Measurements from ENCODE around the gene MRRF.

Gene MRRF

DNA sequence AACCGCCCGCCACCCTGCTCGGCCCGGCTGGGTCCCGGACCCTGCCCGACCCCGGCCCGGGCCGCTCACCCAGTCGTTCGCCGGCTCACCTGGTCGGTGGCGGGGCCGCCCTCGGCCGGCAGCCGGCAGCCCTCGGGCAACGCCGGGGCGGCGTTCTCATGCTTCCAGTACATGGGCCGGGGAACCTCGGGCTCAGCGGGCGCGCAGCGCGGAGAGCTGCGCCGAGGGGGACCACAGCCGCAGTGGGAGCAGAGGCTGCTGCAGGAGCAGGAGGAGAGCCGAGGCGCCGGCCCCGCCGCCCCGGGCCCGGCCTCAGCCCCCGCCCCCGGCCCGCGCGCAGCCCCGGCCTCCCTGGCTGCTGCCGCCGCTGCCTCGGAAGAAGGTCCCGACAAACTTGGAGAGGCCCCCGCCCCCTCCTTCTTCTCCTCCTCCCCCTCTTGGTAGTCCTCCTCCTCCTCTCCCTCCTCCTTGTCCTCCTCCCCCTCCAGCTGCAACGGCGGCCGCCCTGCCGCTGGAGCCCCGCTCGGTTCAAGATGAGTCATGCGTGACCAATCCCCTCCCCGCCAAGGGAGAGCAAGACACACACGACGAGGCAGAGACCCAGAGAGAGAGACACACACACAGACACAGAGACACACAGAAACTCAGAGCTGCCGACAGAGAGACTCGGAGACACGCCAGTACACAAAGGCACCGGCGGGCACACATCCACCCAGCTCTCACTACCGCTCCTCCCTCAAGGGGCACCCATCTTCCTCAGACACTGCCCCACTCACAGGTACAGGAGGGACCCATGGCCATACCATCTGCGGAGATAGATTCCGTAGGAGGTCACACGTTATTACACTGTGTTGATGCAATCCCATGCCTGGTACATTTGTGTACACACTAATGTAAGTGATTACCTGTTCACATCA lies 35.9 kb upstream of the MRRF start, which contains the start of gene LHX6:
TSS of gene LHX6 (minus strand) at position 390 of the 917 bp plus-strand sequence. CDS start at position 173, 217 bp downstream.
- no peak for DNase-seq (ENCODE audit: low read depth, low spot score)

DNA sequence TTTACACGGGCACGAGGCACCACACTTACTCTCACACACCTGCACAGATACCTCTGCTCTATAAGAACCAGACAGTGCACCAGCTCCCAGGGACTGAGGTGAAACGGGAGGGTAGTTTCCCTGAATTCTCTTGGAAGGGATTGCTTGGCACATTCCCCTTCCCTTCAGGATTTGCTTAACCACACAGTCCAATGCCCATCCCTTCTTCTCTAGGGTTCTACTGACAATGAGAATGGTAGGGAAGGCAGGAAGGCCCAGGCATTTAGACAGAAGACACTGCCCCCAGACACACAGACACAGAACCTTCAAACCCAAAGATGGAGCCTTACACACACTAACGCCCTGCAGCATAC lies 35.2 kb upstream of the MRRF start:
- no peak for DNase-seq (ENCODE audit: low read depth, low spot score)

DNA sequence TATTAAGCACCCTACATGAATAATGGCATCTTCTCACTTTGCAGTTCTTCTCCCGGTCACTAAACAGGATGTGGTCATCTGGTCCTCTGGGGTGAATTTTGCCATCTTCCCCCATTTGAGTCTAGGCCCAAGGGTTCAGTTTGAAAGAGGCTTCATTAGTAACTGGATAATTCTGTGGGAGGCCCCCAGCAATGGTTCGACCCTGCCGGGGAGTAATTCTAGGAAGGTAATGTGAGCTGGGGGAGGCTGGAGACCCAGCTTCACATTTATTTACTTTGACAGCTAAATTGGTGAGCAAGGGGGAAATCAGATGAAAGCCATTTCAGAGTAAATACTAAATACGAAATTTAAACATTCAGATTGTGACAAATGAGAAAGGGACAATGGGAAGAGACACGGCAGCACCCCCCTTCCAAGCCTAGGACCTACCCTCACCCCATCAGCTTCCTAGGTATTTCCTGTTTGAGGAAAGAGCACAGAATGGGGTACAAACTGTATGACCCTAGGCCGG lies 31.8 kb upstream of the MRRF start:
- DNase-seq (ENCODE audit: low read depth, low spot score): no peak

DNA sequence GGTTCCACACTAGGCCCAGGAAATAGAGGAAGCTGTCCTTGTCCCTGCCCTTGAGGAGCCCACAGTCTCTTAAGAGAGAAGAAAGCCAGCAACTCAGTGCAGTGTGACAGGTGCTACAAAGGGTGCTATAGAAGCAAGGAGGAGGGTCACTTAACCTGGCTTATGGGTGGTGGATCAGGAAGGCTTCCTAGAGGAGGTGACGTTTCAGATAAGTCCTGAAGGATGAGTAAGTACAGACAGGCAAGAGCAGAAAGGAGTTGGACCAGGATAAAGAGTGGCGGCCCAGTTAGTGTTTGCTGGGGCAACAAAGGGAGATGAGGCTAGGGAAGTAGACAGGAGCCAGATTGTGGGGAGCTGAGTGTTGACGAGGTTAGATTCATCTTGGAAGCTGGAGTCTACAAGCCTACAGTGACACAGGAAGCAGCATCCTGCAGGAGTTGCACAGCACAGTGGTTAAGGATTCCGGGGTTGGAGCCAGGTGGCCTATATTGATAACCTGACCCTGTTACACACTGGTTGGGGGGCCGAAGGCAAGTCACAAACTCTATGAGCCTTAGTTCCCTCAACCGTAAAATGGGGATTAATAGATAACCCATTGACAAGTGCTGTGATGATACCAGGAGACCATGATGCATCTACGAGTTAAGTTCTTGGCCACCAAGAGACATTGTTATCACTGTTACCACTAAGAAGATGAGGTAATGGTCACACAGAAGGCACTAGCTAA lies 30.5 kb upstream of the MRRF start:
- no peak for DNase-seq (ENCODE audit: low read depth, low spot score)

DNA sequence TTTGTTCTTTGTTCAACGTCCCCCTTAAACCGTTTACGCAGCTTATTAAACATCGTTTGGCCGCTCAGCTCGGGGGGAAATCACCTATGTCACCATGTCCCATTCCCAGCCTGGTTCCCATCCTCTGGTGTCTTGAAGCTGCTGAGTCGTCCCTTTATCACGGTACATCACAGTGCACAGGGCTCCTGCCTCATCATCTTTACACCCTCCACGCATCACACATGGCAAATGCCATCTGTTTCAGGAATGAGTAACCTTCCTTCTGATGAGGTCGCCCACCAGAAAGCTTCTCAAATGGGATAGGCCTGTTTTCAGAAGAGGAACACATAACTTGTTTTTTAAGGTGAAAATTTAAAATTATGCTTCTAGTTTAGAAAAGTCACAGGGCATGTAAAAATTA lies 28.0 kb upstream of the MRRF start:
- no peak for DNase-seq (ENCODE audit: low read depth, low spot score)

DNA sequence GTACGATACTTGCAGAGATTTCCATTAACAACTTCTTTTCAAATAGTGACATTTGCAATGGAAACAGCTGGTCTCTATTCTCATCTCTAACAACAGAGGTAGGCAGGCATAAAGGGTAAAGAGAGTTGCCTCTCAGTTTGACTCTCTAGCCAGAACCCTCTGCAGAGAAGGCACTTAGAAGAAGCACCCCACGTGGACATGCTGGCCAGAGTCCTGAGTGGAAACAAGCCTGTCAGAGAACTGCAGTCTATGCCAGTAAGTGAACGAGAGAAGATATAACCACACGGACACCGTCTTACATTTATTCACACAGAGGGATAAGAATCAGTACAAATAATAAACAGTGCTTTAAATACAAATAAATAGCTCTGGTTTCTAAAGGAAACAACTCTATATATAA lies 25.0 kb upstream of the MRRF start:
- no peak for DNase-seq (ENCODE audit: low read depth, low spot score)

DNA sequence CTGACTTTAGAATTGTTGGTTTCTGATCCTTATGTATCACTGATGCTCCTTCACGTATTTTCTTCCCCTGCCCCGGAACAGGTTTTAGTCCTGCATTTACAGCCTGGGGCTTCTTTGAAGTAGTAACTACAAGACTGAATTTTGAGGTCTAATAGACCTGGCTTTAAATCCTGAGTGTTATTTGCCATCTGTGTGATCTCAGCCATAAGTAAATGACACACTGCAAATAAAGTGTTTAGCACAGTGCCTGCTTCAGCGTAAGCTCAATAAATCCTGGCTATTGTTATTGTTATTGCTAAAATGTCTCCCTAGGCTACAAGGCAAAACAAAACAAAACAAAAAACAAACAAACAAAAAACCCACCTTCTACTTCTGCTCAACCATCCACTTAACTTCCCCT lies 20.3 kb upstream of the MRRF start:
- no peak for DNase-seq (ENCODE audit: low read depth, low spot score)

DNA sequence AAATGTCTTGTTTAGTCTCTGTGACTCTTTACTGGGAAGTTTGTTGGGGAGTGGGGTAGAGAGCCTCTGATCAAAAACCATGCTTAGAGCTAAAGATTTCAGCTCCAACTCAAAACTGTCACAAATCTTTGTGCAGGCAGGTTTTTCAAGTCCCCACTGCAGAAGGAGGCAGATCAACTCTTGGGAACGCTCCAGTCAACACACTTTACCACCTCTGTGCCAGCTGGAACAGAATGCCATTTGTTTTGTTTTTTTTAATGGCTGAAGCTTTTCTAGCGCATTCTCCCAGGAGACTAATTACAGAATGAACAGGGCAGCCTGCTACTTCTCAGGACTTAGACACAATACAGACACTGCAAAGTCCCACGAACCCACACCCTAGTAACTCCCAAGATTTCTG lies 18.0 kb upstream of the MRRF start:
- no peak for DNase-seq (ENCODE audit: low read depth, low spot score)

DNA sequence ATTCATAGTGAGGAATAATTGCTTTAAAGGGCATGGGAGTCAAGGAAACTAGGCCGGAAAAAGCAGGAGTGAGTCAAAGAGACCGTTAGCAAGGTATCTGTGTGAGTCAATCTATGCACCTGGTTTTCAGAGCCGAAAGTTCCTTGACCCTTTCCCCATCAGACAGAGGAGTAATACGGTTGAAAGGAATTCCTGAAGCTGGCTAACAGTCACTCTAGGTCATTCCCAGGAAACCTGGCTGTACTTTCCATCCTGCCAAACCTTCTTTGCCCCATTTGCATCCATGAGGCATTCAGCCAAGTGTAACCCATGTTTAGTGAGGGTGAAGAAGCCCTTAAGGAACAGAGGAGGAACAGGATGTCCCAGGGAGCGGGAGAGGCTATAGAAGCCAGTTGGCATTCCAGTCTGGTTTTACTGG lies 16.2 kb upstream of the MRRF start:
- no peak for DNase-seq (ENCODE audit: low read depth, low spot score)

DNA sequence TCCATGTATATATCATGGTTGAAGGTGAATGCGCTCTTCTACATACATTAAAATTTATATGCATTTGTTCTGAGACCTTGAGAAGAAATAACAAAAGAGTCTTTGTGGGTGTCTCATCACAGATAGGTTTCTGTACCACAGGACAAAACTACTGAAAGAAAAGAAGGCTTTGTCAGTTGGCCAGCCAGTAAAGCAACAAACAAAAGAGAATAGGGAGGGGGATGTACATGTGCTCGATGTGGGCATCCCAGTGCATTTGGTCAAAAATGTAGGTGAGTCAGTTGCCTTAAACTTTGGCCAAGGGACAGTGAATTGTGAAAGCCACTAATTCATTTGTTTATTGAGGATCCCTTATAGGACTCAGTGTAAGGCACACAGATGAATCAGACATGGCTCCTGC lies 13.3 kb upstream of the MRRF start:
- no peak for DNase-seq (ENCODE audit: low read depth, low spot score)

DNA sequence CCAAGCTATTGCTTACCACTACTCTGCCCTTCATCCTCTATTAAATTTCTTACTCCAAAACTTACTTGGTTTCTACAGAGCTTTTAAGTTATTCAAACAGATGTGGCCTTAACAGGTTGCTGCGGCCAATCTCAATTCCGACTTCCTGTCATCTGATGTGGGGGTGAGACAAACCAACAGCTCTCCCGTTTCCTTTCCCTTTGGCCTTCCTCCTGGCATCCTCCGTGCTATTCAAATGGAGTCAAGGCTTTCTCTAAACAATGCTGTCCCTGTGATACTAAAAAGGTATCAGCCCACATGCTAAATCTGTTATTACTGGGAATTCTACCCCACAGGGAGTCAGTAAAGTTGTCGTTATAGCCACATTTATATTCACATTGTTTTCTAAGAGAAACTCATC lies 11.9 kb upstream of the MRRF start:
- DNase-seq (ENCODE audit: low read depth, low spot score): no peak

DNA sequence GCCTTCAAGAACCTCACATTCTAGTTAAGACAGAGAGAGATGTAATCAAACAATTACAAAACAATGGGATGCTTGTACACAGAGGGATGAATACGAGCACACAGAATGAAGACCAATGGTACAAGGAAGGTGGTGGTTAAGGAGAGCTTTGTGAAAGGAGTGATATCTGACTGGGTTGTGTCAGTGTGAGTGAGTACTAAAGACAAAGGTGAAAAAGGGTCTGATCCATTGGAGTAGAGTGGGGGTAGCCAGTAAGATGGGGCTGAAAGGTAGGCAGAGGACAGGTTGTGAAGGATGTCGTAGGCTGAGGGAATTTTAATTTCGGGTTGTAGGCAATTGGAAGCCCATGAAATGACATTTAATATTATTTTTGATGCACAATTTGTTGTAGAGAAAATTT lies 9.9 kb upstream of the MRRF start:
- DNase-seq (ENCODE audit: low read depth, low spot score): no peak

DNA sequence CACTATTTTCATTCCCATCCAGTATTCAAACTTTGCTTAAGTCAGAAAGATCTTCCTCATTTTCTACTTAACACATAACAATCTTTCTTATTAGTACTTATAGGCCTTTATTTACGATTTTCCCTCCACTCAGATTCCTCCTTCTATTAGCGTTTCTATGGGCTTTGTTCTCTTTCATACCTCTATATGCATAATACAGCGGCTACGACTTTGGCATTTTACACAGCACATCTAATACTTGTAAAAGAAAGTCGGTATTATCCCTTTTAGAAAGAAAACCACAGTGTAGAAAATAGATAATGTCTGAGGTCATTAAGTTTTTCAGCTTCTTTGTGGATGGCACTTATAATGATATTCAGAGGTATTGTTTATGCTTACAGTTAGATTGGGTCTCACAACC lies 8.5 kb upstream of the MRRF start:
- DNase-seq (ENCODE audit: low read depth, low spot score): no peak

DNA sequence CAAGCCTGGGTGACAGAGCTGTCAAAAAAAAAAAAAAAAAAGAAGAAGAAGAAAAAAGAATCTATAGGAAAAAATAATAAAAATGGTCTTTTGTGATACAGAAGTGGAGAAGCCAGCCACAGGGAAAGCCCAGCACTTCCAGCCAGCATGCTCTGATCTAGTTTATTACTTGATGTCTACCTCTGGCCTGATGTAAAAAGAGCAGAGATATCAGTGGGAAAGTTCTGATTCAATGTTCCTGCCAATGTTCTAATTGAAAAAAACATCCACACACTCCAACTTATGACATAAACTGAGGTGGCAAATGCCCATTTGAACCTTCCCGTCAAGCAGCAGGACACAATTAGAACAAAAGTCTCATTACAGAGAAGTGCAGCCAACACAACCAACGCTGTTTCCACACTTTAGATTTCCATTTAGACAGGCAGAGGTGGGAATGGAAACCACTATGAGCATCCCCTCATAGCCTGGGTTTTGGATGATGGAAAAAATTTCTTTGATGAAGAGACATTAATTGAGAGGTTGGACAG lies 5.7 kb upstream of the MRRF start:
- no peak for DNase-seq (ENCODE audit: low read depth, low spot score)

DNA sequence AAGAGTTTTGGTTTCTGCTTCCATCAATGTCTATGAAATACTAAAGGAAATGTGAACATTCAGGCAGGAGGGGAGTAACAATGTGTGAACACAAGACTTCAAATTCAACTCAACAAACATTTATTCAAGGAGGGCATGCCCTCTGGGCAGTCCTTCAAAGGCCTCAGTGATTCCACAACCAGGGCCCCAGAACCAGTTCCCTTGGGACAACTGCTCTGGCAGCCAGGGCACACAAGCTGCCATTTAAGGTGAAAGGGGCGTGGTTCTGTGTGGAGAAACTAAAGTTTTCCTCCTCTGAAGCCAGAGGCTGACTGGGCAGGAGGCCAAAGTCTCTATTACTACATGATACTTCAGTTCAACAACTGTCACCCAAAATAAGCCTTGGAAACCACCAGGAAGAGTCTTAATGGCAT lies 3.2 kb upstream of the MRRF start:
- no peak for DNase-seq (ENCODE audit: low read depth, low spot score)

DNA sequence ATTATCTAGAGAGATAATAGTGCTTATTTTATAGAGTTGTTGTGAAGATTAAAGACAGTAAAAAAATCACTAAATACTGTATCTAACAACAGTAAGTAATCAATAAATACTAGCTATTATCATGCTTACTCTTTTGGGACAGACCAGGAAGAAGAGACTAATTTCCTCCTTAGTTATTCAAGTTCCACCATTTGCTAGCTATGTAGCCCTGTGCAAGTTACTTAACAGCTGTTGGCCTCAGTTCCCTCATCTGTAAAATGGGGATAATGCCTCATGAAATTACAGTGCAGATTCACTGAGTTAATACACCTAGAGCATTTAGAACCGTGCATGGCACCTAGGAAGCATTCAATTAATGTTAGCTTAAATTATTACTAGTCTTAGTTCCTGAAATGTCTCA lies 2.6 kb upstream of the MRRF start:
- no peak for DNase-seq (ENCODE audit: low read depth, low spot score)

DNA sequence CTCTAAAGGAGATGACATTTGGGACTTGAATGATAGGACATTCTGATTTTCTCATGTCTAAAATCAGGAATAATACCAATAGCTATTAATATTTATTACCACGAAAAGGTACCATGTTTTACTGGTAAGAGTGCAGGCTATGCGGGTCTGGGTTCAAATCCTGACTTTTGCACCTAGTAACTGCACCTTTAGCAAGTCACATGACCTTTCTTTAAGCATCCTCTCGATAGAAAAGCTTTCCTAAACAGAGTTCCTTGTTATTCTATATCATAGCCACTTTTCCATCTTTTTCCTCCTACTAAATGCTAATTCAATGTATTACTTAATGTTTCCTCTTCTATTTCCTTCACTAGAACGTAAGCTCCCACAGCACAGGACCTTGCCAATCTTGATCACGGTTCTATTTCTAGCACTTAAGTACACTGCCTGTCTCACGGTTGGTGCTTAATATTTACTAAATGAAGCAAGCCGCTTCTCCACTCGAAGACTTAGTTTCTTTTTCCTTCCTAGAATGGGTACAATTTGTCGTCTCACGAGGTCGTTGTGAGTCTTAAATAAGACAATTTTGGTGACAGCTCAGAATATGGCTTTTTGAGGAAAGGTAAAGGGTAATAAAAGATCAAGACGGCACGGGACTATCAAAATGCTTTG lies 858 bp upstream of the MRRF start:
- no peak for DNase-seq (ENCODE audit: low read depth, low spot score)

DNA sequence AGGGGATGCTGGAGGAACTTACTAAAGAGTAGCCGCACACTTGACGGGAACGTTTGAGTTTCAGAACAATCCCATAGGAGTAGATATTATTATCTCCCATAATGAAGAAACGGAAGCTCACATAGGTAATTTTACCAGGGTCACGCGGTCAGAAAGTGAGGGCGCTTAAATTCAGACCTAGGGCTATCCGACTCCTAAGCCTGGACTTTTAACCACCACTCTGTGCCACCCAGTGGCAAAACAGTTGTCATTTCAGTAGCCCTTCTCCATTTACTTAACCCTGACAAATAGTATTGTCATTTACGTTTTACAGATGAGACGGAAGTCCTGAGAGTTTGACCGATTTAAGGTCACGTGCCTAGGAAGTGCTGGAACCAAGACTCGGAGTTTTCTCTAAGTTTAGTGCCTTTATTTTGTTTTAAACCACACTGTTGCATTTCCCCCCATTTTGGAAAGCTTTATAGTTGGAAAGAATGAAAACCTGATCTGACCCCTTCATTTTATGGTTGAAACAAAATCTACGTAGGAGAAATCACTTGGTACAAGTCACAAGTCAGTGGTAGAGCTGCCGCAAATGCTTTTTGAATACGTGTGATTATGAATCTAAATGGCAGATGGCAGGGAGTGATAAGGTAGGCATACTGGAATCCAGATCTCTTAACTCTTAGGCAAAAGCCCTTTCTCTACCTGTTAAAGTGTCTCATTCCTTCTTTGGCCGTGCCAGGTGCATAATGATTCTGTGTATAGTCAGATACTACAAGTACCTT lies 650 bp downstream of the MRRF start:
- no peak for DNase-seq (ENCODE audit: low read depth, low spot score)

DNA sequence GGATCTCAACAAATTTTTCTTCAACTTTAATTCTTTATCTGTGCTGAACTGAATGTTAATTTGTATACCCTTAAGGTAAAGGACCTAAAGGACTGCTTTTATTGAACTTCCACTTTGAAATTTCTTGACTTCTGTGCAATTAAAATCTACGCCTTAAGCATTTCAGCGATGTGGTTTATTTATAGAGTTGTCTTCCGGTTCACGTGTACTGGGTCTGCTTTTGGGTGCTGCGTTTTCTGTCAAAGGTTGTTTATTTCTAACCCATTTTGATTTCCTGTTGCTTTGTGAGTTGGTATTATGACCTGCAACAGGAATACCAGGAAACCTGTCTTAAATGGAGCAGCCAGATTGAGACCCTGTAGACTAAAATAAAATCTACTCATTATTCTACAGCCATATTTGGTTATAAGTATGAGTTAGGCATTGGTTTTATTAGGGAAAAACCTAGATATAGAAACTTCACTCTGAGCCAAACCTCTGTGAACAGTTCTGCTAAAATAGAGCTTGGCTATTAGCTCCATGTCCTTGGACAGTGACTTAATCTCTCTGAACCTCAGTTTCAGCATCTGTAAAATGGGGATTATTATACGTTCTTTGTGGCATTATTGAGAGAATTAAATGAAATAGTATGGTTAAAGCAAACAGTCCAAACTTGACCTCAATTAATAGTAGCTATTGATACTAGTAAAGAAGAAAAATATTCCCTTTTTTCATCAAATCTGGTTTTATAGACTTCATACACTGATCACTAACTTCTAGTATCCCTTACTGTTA lies 3.5 kb downstream of the MRRF start:
- DNase-seq (ENCODE audit: low read depth, low spot score): no peak

DNA sequence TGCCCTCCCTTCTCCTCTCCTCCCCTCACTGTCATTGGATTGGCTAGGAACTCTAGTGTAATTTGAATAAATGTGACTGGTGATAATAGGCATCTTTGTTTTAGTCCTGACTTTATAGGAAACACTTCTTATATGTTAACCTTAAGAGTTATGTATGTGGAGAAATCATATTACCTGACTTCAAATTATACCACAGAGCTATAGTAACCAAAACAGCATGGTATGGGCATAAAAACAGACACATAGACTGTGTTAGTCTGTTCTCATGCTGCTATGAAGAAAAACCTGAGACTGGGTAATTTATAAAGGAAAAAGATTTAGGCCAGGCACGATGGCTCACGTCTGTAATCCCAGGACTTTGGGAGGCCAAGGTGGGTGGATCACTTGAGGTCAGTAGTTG lies 9.4 kb downstream of the MRRF start:
- DNase-seq (ENCODE audit: low read depth, low spot score): no peak

DNA sequence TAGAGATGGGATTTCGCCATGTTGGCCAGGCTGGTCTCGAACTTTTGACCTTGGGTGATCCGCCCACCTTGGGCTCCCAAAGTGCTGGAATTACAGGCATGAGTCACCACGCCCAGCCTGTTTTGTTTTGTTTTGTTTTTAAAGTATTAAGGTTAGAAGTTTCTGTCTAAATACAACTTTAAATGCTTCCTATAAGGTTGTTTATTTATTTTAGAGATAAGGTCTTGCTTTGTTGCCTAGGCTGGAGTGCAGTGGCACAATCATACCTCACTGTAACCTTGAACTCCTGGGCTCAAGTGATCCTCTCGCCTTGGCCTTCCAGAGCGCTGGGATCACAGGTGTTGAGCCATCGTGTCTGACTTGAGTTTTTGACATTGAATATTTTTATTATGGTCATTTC lies 11.4 kb downstream of the MRRF start:
- no peak for DNase-seq (ENCODE audit: low read depth, low spot score)
